SU-DHL-6 (cell line): ENCODE results near the gene MATN3.

Experiments
- EZH2phosphoT487 ChIP-seq: fragments of 200-600 bp; sonication (generic), shearing (Covaris generic); conservative IDR thresholded peaks from 2 replicates; pipeline ENCODE4 v1.6.1; 2018; ENCODE audit warnings: mild to moderate bottlenecking, antibody characterized with exemption, low read length, moderate library complexity, mixed read lengths
- TF ChIP-seq, protein P1 (sequence below): fragments of 200-600 bp; sonication (generic); IDR thresholded peaks from one replicate; pipeline ENCODE4 v1.5.1; 2017; ENCODE audit warnings: antibody characterized with exemption, mild to moderate bottlenecking, low read length, moderate library complexity; ENCODE audit not compliant: insufficient read depth, poor library complexity, severe bottlenecking

DNA sequence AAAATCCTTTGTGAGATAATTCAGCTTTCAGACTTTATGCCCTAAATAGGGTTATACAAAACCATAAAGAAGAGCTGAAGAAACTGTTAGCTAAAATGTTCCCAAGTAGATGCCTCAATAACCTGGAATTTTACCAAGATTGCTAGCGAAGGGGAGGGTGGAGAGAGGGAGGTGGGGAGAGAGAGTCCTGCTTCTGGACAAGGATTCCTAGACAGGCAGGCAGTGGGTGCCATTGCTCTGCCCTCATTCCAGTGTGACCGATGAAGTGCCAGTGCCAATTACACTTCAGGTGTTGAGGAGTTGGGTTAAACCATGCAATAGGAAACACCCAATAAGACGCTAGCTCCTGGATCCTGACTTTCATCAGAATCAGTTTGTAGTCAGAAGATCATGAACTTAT, 20.9 kb upstream of the MATN3 start:
- TF ChIP-seq, protein P1, sequence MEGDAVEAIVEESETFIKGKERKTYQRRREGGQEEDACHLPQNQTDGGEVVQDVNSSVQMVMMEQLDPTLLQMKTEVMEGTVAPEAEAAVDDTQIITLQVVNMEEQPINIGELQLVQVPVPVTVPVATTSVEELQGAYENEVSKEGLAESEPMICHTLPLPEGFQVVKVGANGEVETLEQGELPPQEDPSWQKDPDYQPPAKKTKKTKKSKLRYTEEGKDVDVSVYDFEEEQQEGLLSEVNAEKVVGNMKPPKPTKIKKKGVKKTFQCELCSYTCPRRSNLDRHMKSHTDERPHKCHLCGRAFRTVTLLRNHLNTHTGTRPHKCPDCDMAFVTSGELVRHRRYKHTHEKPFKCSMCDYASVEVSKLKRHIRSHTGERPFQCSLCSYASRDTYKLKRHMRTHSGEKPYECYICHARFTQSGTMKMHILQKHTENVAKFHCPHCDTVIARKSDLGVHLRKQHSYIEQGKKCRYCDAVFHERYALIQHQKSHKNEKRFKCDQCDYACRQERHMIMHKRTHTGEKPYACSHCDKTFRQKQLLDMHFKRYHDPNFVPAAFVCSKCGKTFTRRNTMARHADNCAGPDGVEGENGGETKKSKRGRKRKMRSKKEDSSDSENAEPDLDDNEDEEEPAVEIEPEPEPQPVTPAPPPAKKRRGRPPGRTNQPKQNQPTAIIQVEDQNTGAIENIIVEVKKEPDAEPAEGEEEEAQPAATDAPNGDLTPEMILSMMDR: no peak
- TF ChIP-seq EZH2phosphoT487: no peak
